NCI-H446 (cell line): Measurements from ENCODE around the gene TM9SF3.

Source experiments
- DNase-seq, 2 experiments: peaks; one replicate each; lab custom pipeline; 2025; lab: John Stamatoyannopoulos, UW

Gene TM9SF3

DNA sequence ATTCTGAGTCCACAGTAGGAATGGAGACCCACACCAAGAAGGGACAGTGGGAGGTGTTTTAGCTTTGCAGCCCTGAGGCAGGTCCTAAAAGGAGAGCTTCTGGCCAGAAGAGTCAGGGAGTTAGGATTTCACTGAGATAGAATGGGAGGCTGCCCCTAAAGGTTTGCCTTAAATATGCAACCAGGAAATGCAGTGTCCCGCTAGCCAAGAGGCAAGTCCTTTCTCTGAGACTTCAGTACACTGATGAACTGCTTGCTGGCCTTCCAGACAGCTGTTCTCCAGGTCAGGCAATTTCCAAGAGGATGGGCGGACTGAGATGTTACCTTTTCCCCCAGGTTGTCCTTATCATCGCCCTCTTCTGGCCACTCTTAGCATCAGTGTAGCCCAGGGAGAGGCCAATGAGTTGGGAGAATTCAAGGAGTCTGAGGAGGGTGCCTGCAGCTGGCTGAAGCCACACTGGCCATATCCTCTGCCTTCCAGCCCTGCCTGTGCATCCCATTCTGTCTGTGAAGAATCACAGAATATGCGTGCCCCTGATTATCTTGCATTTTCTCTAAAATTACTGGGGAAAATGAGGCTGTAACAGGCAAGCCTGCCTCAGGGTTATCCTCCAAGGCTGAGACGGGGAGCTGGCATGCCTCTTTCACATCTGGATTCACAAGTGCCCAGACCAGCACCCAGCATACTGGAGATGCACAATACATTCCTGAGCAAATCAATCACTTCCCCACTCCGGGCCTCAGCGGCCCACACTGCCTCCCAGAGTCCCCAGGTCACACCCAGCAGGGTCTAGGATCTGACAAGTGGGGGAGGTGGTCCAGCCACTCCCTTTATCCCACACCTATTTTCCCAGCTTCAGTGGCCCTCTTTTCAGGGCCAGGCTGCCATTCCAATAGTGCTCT lies 75.5 kb downstream of the TM9SF3 start:
- DNase-seq, result no peak

DNA sequence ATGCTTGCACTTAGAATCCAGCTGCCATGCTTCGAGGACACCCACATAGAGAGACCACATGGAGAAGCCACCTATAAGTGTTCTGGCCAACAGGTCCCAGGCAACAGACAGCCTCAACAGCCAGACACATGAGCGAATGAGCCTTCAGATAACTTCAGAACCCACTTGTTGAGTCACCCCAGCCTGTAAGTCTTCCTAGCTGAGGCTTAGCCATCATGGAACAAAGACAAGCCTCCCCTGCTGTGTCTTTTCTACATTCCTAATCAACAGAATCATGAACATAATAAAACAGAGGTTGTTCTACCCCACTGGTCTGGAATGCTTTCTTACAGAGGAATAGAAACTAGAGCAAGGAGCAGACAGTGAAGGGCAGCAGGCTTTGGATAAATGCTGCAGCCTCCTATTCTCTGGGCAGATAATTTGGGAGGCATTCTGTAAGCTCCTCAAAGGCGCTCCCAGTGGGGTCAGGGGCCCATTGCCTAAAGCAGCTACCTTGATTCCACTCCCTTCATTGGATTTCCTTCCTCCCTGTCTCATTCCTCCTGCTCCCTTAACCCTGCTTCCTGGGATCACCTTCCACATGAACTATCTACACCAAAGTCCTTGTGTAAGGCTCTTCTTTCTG lies 77.7 kb downstream of the TM9SF3 start:
- no peak for DNase-seq

- DNase-seq, result no peak
Observed at GRCh38 chr10:96507044-96507443, 79.8 kb downstream of the TM9SF3 start.

DNA sequence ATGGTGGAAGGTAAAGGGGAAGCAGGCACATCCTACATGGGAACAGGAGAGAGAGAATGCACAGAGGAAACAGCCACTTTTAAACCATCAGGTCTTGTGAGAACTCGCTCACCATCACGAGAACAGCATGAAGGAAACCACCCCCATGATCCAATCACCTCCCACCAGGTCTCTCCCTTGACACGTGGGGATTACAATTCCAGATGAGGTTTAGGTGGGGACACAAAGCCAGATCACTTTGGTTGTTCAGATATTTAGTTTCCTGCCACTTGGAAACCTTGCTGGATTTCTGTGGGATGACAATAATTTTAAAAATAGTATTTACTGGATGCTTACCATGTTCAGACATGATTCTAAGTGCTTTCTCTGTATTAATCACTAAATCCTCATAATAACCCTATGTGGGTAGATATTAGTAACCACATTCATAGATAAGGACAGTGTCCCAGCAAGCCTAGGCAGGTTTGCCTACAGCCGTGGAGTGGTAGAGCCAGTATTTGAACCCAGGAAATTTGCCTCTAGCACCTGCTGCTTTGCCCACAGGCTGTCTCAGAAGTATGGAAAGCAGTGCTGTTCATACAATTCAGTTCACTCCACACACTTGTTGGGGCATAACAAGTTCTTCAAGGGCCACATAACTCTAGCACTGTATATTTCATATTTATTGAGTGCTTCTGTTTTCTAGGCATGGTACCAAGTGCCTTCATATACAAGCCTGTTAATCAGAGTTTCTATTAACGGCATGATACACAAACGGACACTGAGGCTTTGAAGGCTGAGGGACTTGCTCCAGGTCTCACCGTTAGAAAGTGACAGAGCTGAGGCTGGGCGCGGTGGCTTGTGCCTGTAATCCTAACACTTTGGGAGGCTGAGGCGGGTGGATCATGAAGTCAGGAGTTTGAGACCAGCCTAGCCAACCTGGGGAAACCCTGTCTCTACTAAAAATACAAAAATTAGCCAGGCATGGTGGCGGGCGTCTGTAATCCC lies 81.4 kb downstream of the TM9SF3 start:
- no peak for DNase-seq

DNA sequence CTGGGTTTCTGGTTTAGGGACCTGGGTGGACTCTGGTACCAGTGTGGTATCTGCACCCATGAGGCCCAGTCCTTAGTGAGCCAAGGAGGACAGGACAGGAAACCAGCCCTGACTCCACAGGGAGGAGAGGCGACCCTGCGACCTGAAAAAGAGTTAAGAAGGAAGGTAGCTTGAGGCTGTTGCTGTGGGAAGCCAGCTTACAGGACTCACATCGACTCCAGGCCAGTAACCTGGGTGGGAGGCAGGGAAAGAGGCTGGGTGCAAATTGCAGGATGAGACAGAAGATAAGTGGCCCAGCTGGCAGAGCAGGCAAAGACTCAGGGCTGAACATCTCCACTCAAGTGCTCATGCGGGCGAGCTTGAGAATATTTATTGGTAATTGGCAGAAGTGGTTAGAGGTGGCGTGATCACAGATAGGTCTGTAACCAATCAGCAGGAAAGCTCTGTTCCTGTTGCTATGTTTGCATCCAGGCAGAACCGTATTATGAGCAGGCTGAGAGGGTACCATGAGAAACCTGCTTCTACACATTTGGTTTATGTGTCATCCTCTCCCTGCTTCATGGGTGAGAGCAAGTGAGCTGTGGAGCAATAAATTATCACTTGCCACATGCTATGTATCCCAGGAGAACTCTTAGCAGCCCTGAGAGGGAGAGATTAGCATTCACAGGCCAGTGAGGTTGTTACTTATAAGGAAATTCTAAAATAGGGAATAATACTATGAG lies 84.1 kb downstream of the TM9SF3 start:
- no peak for DNase-seq

- DNase-seq, result no peak
Observed at GRCh38 chr10:96501985-96502384, 84.8 kb downstream of the TM9SF3 start.

GRCh38 chr10:96500519-96500918 lies 86.3 kb downstream of the TM9SF3 start:
- no peak for DNase-seq

DNA sequence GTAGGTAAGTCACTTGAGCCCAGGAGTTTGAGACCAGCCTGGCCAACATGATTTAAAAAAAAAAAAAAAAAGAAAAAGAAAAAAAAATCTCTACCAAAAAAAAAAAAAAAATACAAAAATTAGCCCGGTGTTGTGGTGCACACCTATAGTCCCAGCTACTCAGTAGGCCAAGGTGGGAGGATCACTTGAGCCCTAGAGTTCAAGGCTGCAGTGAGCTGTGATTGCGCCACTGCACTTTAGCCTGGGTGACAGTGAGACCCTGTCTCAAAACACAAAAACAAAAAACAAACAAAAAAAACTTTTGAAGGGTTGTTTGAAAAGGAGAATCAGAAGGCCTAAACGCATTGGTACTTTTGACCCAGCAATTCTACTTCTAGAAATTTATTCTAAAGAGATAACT lies 86.8 kb downstream of the TM9SF3 start:
- no peak for DNase-seq

- no peak for DNase-seq
Observed at GRCh38 chr10:96497391-96497790, 89.4 kb downstream of the TM9SF3 start.

- DNase-seq, result no peak
Observed at GRCh38 chr10:96496281-96496925, 90.4 kb downstream of the TM9SF3 start.

DNA sequence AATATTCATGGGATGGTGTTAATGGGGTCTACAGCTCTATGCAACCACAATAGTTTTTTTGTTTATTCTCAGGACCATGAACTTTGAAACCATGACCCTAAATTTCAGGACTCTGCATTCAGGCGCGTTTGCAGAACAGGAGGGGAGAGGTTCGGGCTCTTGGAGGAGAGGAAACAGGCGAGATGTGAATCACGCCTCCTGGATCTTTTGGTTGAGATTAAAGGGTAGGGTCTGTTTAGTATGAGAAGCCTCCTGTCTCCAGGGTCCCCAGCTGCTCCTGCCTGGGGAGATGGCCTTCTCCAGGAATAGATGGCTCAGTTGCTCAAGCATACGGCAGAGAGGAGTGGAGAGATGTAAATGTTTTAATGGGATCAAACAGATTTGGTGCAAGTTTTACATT lies 91.3 kb downstream of the TM9SF3 start:
- DNase-seq, result no peak

GRCh38 chr10:96494694-96495093 lies 92.1 kb downstream of the TM9SF3 start:
- no peak for DNase-seq

- no peak for DNase-seq
Observed at GRCh38 chr10:96493871-96494525, 92.8 kb downstream of the TM9SF3 start.

DNA sequence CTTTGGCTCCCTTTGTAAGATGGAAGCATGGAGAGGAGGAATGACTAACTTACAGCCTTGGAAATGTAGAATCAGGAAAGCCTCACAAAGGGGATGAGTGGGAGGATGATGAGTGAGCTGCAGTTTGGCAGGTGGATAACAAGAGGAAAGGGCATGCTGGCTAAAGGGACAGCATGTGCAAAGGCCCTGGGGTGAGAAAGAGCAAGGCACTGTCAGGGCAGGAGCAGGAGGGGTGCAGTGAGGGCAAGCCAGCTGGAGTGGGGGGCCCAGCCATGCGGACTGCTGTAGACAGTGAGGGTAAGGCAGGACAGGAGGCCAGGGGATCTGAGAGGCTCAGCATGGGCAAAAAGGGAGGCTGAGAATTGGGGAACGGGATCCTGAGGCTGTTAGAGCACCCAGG lies 93.6 kb downstream of the TM9SF3 start:
- DNase-seq, result no peak

GRCh38 chr10:96491303-96491702 lies 95.5 kb downstream of the TM9SF3 start:
- DNase-seq, result no peak

GRCh38 chr10:96488161-96488935 lies 98.5 kb downstream of the TM9SF3 start:
- DNase-seq, result no peak

DNA sequence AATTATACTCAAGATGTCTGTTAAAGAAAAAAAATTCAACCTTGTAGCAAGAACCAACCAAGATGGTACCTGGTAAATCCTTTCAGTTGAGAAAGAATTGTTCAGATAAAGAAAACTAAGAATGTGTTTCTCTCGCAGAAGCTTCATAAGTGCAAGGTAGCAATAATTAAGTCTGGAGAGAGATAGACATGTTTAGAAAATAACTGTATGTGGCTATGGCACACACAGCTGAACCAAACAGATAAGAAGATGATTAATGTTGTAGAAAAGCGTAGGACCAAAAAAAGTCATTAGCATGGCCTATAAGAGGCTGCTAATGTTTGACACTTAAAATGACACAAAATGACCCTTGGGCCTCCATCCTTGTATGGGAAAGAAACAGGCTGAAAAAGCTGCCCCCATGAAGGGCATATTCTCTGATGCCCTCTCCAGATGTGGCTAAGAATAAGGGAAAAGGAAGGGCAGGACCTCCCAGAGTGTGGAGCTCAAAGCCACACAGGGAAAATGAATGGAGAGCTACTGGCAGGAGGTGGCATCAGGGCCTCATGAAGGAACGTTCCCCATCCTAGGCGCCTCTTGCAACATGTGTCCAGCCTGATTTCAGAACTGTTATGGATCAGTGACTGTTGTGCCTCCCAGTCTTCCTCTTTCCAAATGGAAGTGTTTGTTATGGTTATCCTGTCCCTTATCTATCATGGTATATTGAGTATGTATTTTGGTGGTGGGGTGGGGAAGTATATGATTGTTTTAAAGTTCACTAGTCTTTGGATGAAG lies 103.8 kb downstream of the TM9SF3 start:
- DNase-seq, result no peak

DNA sequence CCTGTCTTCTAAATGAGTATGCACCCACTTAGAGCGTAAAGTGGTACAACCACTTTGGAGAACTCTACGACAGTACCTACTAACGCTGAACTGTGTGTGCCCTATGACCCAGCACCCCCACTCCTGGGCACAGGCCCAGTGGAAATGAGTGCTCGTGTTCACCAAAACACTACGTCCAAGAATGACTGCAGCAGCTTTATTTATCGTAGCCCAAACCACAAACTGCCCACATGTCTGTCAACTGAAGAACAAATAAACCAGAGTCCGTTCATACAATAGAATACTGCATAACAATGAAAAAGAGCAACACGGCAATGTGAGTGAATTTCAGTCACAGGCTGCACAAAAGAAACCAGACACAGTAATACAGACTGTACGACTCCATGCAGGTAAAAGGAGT lies 108.5 kb downstream of the TM9SF3 start:
- DNase-seq, result no peak

GRCh38 chr10:96473866-96474265 lies 112.9 kb downstream of the TM9SF3 start:
- DNase-seq, result no peak
